CD4-positive, alpha-beta memory T cell (primary cell): Measurements from ENCODE around the gene MYCBPAP. TPM values are rescaled to one million over a fixed set of nuclear protein-coding genes. Genes with fewer than 3 reads are reported as not detected.

Source experiments
- CTCF ChIA-PET: fragments of 350-600 bp; sonication (Branson Sonifier 250); formaldehyde crosslinking; loops from one replicate; lab custom pipeline; 2021; ENCODE audit warnings: inconsistent platforms; ENCODE audit not compliant: partially characterized antibody; lab: Charles Lee
- POLR2A ChIA-PET: fragments of 350-600 bp; sonication (Branson Sonifier 250); formaldehyde crosslinking; loops from one replicate; lab custom pipeline; 2021; ENCODE audit not compliant: partially characterized antibody; lab: Charles Lee
- DNase-seq, 5 donors: peaks; one replicate each; pipeline versions ENCODE4 v3.0.0 to v3.0.0-alpha.2; 2020 to 2022; ENCODE audit warnings: mixed read lengths in 1 of 5
- H3K27ac ChIP-seq: one replicate; pipeline ENCODE4 v1.7.0; 2013; ENCODE audit warnings: low read depth, low read length
- H3K27me3 ChIP-seq: 2 replicates; pipeline ENCODE4 v1.7.0; 2013; ENCODE audit warnings: mild to moderate bottlenecking, low read length, moderate library complexity; ENCODE audit not compliant: insufficient read depth
- H3K36me3 ChIP-seq: 2 replicates; pipeline ENCODE4 v1.7.0; 2013; ENCODE audit warnings: mild to moderate bottlenecking, low read length, moderate library complexity; ENCODE audit not compliant: insufficient read depth
- H3K4me1 ChIP-seq: 2 replicates; pipeline ENCODE4 v1.7.0; 2013; ENCODE audit warnings: mild to moderate bottlenecking, low read length, moderate library complexity; ENCODE audit not compliant: insufficient read depth
- H3K4me3 ChIP-seq, 2 donors: one replicate each; pipeline ENCODE4 v1.7.0; 2013; ENCODE audit warnings: low read length in 2 of 2, mild to moderate bottlenecking in 1 of 2
- H3K9me3 ChIP-seq, 2 donors: one replicate each; pipeline ENCODE4 v1.7.0; 2013; ENCODE audit warnings: low read length in 2 of 2, control low read depth in 1 of 2; ENCODE audit not compliant: control insufficient read depth in 1 of 2
- H3K27ac Mint-ChIP-seq, 7 donors: one replicate each; pipeline ENCODE4 v1.8.0; 2020 to 2021; ENCODE audit warnings: mixed read lengths in 7 of 7, mild to moderate bottlenecking in 6 of 7, inconsistent platforms in 3 of 7, moderate library complexity in 3 of 7
- H3K27me3 Mint-ChIP-seq, 2 donors: one replicate each; pipeline ENCODE4 v1.8.0; 2020 to 2021; ENCODE audit warnings: mixed read lengths in 2 of 2
- H3K36me3 Mint-ChIP-seq, 2 donors: one replicate each; pipeline ENCODE4 v1.8.0; 2020 to 2021; ENCODE audit warnings: mixed read lengths in 2 of 2, inconsistent platforms in 1 of 2, mild to moderate bottlenecking in 1 of 2
- H3K4me1 Mint-ChIP-seq, 4 donors: one replicate each; pipeline ENCODE4 v1.8.0; 2020 to 2021; ENCODE audit warnings: mixed read lengths in 4 of 4, mild to moderate bottlenecking in 1 of 4
- H3K4me3 Mint-ChIP-seq, 8 donors: one replicate each; pipeline ENCODE4 v1.8.0; 2020 to 2021; ENCODE audit warnings: mixed read lengths in 8 of 8, mild to moderate bottlenecking in 7 of 8, moderate library complexity in 6 of 8, inconsistent platforms in 3 of 8
- H3K9me3 Mint-ChIP-seq, 8 donors: one replicate each; pipeline ENCODE4 v1.8.0; 2020 to 2021; ENCODE audit warnings: mixed read lengths in 8 of 8, mild to moderate bottlenecking in 5 of 8, inconsistent platforms in 3 of 8, moderate library complexity in 1 of 8
- intact Hi-C: fragments of 100-400 bp; cut with micrococcal nuclease; formaldehyde crosslinking; loops from one replicate; pipeline ENCODE4 v1.15.1; 2023
- polyA plus RNA-seq, 2 donors: library from polyadenylated mRNA; unstranded; fragments of 300-500 nt; fragmentation: Illumina TruSeq; gene quantifications; one replicate each; pipeline ENCODE4 v1.2.3, GENCODE V29; 2021
- total RNA-seq, 2 experiments: library from RNA; stranded (reverse); gene quantifications; one replicate each; pipeline ENCODE4 v1.2.3, GENCODE V29; 2021

MYCBPAP gene
- total and polyA plus RNA-seq, 4 experiments from 2014 or later = 0.24 to 6.8 (median 5.3) TPM; not detected in 1

DNA sequence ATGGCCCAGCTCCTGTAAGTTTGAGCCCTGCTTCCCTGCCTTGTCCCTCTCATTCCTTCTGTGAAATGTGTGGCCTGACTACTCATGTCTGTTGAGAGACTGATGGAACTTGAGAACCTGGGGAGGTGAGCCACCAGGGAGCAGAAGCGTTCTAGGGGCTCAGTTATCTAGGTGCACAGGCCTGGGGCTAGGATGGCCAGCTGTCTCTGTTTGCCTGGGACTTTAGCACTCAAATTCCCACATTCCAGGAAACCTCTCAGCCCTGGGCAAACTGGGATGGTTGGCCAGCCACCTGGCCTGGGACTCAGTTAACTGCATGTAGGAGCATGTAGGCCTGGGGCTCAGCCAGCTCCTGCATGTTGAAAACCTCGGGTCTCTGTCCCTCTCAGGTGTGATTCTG is 15.0 kb downstream of the MYCBPAP start:
- H3K36me3 Mint-ChIP-seq = no peaks in the 10 kb centered on the region
- H3K27ac Mint-ChIP-seq = no peak overlapping the region
- CTCF ChIA-PET = no interaction called here
- no peaks in the 10 kb centered on the region for H3K27me3 ChIP-seq
- H3K27ac ChIP-seq = no peak overlapping the region
- POLR2A ChIA-PET = no interaction called here
- intact Hi-C loops = no loop called here
- no peak for DNase-seq
- H3K27me3 Mint-ChIP-seq = peaks cover 0 to under 1% of the 10 kb centered on the region in 2 donors
- H3K4me3 ChIP-seq = no peak overlapping the region
- H3K4me3 Mint-ChIP-seq = no peak overlapping the region
- H3K9me3 ChIP-seq = no peaks in the 10 kb centered on the region
- H3K9me3 Mint-ChIP-seq = no peaks in the 10 kb centered on the region
- no peaks in the 10 kb centered on the region for H3K36me3 ChIP-seq
- H3K4me1 Mint-ChIP-seq = no peaks in the 10 kb centered on the region
- no peaks in the 10 kb centered on the region for H3K4me1 ChIP-seq

DNA sequence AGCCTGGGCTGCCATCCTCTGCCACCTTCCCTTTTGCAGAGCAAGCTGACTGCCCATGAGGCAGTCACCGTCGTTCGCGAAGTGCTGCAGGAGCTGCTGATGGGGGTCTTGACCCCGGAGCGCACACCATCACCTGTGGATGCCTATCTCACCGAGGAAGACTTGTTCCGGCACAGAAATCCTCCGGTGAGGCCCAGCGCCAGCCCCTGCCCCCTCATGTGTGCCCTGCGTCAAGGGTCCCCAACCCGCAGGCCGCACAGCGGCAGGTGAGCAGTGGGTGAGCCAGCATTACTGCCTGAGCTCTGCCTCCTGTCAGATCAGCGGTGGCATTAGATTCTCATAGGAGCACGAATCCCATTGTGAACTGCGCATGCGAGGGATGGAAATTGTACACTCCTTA is 16.6 kb downstream of the MYCBPAP start:
- Histone ChIP-seq H3K9me3 (no peaks in the 10 kb centered on the region), H3K4me1 (no peaks in the 10 kb centered on the region), H3K36me3 (no peaks in the 10 kb centered on the region), H3K4me3 (no peak overlapping the region), H3K27me3 (no peaks in the 10 kb centered on the region), H3K27ac (no peak overlapping the region)
- H3K27me3 Mint-ChIP-seq = peaks cover 11 to 12% of the 10 kb centered on the region in 2 donors
- intact Hi-C loops = no loop called here
- no peaks in the 10 kb centered on the region for H3K4me1 Mint-ChIP-seq
- no peak overlapping the region for H3K4me3 Mint-ChIP-seq
- DNase-seq = no peak
- H3K9me3 Mint-ChIP-seq = no peaks in the 10 kb centered on the region
- ChIA-PET CTCF (no interaction called here), POLR2A (no interaction called here)
- H3K27ac Mint-ChIP-seq = no peak overlapping the region
- H3K36me3 Mint-ChIP-seq = no peaks in the 10 kb centered on the region

DNA sequence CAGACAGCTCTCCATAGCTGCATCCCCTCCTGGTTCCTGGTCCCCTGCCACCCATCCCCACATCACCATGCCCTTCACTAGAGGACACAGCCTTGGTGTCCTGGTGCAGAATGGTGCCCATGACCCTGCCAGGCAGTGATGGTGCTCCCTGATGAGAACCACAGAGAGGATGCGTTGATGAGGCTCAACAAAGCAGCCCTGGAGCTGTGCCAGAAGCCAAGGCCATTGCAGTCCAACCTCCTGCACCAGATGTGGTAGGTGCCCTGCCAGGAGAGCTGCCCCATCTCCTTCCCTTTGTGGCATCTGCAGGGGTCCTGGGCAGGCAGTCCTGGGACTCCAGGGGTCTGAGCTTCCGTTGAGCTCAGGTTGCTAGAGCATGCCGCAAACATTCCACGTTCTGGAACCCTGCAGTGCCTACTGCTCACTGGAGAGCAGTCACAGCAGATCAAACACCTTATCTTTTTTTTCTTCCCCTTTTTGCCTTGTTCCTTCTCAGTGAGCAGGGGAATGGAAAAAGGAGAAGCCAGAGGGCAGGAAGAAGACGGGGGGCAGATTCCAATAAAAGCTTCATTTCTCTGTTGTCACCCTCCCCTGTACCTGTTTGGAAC is 19.0 kb downstream of the MYCBPAP start:
- peaks cover 26 to 33% of the 10 kb centered on the region in 2 donors for H3K27me3 Mint-ChIP-seq
- no peaks in the 10 kb centered on the region for H3K9me3 Mint-ChIP-seq
- H3K4me3 ChIP-seq = no peak overlapping the region
- H3K27ac ChIP-seq = no peak overlapping the region
- H3K36me3 ChIP-seq = no peaks in the 10 kb centered on the region
- no peaks in the 10 kb centered on the region for H3K9me3 ChIP-seq
- H3K36me3 Mint-ChIP-seq = no peaks in the 10 kb centered on the region
- CTCF ChIA-PET = no interaction called here
- peaks cover under 1% of the 10 kb centered on the region for H3K4me1 ChIP-seq
- peaks cover 10% of the 10 kb centered on the region for H3K27me3 ChIP-seq
- H3K4me3 Mint-ChIP-seq = no peak overlapping the region
- peaks cover 0 to 3% (median 0%) of the 10 kb centered on the region in 4 donors for H3K4me1 Mint-ChIP-seq
- intact Hi-C loops = no loop called here
- no peak for DNase-seq
- H3K27ac Mint-ChIP-seq = no peak overlapping the region
- POLR2A ChIA-PET = no interaction called here

DNA sequence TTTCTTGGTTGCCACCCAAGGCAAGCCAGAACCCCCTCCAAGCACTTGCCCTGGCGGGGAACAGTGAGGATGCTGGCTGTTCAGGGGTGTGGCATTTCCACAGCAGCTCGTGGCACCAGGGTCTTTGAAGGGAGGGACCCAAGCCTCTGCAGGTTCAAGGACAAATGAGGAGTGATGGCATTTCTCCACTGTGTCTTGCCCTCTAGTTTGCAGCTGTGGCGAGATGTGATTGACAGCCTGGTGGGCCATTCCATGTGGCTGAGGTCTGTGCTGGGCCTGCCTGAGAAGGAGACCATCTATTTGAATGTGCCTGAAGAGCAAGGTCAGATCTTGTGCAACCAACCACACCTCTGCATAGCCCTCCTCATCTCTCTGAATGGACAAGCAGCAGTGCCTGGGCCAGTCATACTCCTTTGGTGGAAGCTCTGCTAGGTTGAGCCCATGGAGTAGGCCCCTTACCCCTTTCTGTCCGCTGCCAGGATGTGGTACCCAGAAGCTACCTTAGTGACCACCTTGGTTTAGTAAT is 19.8 kb downstream of the MYCBPAP start:
- H3K27me3 ChIP-seq = peaks cover 18% of the 10 kb centered on the region
- Mint-ChIP-seq H3K4me3 (no peak overlapping the region), H3K27me3 (peaks cover 26 to 33% of the 10 kb centered on the region in 2 donors), H3K4me1 (peaks cover 0 to 4% (median 1%) of the 10 kb centered on the region in 4 donors), H3K9me3 (no peaks in the 10 kb centered on the region), H3K27ac (no peak overlapping the region), H3K36me3 (no peaks in the 10 kb centered on the region)
- POLR2A ChIA-PET = no interaction called here
- no peak overlapping the region for H3K27ac ChIP-seq
- H3K4me3 ChIP-seq = no peak overlapping the region
- DNase-seq = no peak
- intact Hi-C loops = no loop called here
- CTCF ChIA-PET = no interaction called here
- H3K4me1 ChIP-seq = peaks cover 8% of the 10 kb centered on the region
- H3K9me3 ChIP-seq = no peaks in the 10 kb centered on the region
- H3K36me3 ChIP-seq = no peaks in the 10 kb centered on the region

DNA sequence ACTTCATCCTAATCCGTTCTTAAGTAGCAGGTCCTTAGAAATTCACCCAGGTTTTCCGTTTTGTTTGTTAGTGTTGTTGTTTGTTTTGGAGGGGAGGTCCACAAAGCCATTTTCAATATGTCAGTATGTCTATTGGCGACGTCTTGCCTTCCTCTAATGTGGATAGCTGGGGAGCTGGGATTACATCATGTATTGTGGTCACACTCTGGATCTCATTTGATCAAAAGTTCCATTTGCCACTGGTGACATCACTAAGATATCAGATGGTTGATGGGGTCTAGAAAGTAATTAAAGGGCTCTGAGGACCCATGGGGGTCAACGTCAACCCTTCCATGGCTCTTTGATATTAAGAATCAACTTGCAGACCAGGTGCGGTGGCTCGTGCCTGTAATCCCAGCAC is 21.6 kb downstream of the MYCBPAP start:
- DNase-seq = no peak
- H3K27me3 ChIP-seq = peaks cover 19% of the 10 kb centered on the region
- intact Hi-C loops = no loop called here
- ChIA-PET POLR2A (no interaction called here), CTCF (interaction anchor here (0.6 kb wide), 1 partner anchor 84 kb away, joined by 3 read pairs; no protein-coding TSS in a partner anchor)
- no peak overlapping the region for H3K4me3 ChIP-seq
- H3K36me3 ChIP-seq = no peaks in the 10 kb centered on the region
- H3K9me3 Mint-ChIP-seq = no peaks in the 10 kb centered on the region
- H3K36me3 Mint-ChIP-seq = no peaks in the 10 kb centered on the region
- H3K27ac ChIP-seq = no peak overlapping the region
- peaks cover 33 to 42% of the 10 kb centered on the region in 2 donors for H3K27me3 Mint-ChIP-seq
- no peaks in the 10 kb centered on the region for H3K9me3 ChIP-seq
- H3K4me3 Mint-ChIP-seq = no peak overlapping the region
- H3K27ac Mint-ChIP-seq = no peak overlapping the region
- peaks cover 20% of the 10 kb centered on the region for H3K4me1 ChIP-seq
- H3K4me1 Mint-ChIP-seq = peaks cover 3 to 14% (median 8%) of the 10 kb centered on the region in 4 donors

DNA sequence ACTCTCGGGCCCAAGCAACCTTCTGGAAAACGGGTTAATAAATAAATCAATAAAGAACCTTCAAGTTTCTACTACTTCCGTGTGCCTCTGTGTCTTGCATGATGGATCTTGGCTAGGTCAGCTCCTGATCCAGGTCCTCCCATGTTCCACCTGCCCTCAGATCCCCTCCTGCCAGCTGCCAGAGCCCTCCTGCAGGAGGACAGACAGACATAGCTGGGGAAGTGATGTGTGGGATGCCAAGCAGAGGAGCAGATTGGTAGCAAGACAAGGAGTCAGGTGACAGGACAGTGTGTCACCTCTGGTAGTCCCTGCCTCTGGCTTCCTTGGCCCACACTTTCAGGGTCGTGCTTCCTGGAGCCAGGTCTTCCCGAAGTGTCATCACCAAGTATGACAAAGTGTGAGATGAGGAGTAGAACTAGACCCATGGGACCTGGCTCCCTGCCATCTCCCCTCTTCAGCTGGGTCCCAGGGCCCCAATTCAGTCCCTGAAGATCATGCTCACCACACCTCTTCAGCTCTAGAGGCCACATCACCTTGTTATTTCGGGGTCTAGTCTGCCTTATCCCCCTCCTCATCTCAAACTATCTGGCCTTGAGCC is 23.3 kb downstream of the MYCBPAP start:
- DNase-seq = no peak
- Mint-ChIP-seq H3K27me3 (peaks cover 34 to 48% of the 10 kb centered on the region in 2 donors), H3K36me3 (no peaks in the 10 kb centered on the region), H3K4me3 (no peak overlapping the region), H3K27ac (no peak overlapping the region), H3K9me3 (no peaks in the 10 kb centered on the region), H3K4me1 (peaks cover 3 to 19% (median 8%) of the 10 kb centered on the region in 4 donors)
- H3K27ac ChIP-seq = no peak overlapping the region
- H3K36me3 ChIP-seq = no peaks in the 10 kb centered on the region
- no peak overlapping the region for H3K4me3 ChIP-seq
- ChIA-PET POLR2A (no interaction called here), CTCF (interaction anchor here (0.7 kb wide), 1 partner anchor 11 kb away, joined by 3 read pairs; no protein-coding TSS in a partner anchor)
- H3K27me3 ChIP-seq = peaks cover 19% of the 10 kb centered on the region
- H3K4me1 ChIP-seq = peaks cover 20% of the 10 kb centered on the region
- intact Hi-C loops = no loop called here
- no peaks in the 10 kb centered on the region for H3K9me3 ChIP-seq

DNA sequence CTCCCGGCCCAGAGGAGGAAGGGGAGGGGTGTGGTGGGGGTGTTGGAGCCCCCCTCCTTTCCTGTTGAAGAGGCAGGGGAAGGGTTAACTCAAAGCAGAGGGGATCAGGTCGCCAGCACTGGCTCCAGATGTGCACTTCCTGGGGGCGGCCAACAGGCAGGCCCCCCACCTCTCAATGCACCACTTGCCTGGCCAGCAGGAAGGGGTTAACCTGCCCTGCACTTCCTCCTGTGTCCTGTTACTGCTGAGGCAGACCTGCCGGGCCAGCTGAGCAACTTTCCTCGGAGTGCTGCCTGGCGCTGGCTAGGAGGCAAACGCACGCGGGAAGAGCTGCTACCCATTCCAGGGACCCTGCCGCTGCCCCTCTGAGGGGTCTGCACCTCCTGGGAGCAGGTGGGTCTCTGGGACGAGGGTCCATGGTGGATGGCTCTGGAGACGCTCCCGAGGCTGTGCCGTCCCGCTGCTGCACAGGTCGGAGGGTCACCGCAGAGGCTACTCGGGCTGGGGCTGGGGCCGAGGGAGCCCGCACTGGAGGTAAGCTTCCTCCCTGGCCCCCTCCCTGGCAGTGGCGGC is 24.3 kb downstream of the MYCBPAP start, which contains the start of gene EPN3:
TSS of gene EPN3 (plus strand) at position 284 of the 573 bp plus-strand sequence. CDS start 3,822 bp downstream, outside the sequence.
- intact Hi-C loops = no loop called here
- peaks cover 34 to 48% of the 10 kb centered on the region in 2 donors for H3K27me3 Mint-ChIP-seq
- peak within 1 kb of the TSS in 3 of 8 donors; percentile 17 to 64 (median 48) for H3K4me3 Mint-ChIP-seq
- Histone ChIP-seq H3K4me3 (no peak within 1 kb of the TSS), H3K27ac (no peak within 1 kb of the TSS), H3K36me3 (no peaks in the 10 kb centered on the region), H3K27me3 (peaks cover 19% of the 10 kb centered on the region), H3K4me1 (peaks cover 20% of the 10 kb centered on the region), H3K9me3 (no peaks in the 10 kb centered on the region)
- POLR2A ChIA-PET = no interaction called here
- CTCF ChIA-PET = no interaction called here
- H3K27ac Mint-ChIP-seq = peak within 1 kb of the TSS in 1 of 7 donors; percentile 11
- no peak for DNase-seq
- no peaks in the 10 kb centered on the region for H3K36me3 Mint-ChIP-seq
- H3K4me1 Mint-ChIP-seq = peaks cover 3 to 19% (median 8%) of the 10 kb centered on the region in 4 donors
- H3K9me3 Mint-ChIP-seq = no peaks in the 10 kb centered on the region
